ENCODE data around the gene ARHGEF17. TPM values are rescaled to one million over a fixed set of nuclear protein-coding genes. Genes with fewer than 3 reads are reported as not detected.

The ARHGEF17 gene
- total and polyA plus RNA-seq, 2 donors = 30.7 to 69.8 TPM

DNA sequence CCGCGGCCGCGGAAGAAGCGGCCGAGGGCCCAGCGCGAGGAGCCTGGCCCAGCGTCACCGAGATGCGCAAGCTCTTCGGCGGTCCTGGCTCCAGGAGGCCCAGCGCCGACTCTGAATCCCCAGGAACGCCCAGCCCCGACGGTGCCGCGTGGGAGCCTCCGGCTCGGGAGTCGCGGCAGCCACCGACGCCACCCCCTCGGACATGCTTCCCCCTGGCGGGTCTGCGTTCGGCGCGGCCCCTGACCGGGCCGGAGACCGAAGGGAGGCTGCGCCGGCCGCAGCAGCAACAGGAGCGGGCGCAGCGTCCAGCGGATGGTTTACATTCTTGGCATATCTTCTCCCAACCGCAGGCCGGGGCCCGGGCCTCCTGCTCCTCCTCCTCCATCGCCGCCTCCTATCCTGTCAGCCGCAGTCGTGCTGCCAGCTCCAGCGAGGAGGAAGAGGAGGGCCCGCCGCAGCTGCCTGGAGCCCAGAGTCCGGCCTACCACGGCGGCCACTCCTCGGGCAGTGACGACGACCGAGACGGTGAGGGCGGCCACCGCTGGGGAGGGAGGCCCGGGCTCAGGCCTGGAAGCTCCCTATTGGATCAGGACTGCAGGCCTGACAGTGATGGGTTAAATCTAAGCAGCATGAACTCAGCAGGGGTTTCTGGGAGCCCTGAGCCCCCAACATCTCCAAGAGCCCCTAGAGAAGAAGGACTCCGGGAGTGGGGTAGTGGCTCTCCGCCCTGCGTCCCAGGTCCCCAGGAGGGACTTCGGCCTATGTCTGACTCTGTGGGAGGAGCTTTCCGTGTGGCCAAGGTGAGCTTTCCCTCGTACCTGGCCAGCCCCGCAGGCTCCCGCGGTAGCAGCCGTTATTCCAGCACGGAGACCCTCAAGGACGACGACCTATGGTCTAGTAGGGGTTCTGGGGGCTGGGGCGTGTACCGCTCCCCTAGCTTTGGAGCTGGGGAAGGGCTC, 1.2 kb downstream of the ARHGEF17 start:
- DNase-seq (ENCODE audit: extremely low spot score) = no peak
- 4% methylated on average over 78 of the region's 78 CpGs for WGBS
- no peaks in the 10 kb centered on the region for H3K36me3 ChIP-seq (ENCODE audit: insufficient read depth)
- peak overlapping the region; percentile 82 for H3K27ac ChIP-seq (ENCODE audit: low read depth)
- H3K4me1 ChIP-seq (ENCODE audit: insufficient read depth) = peaks cover 2% of the 10 kb centered on the region
- peak overlapping the region; percentile 70 for H3K4me3 ChIP-seq (ENCODE audit: low read depth, low read length)

DNA sequence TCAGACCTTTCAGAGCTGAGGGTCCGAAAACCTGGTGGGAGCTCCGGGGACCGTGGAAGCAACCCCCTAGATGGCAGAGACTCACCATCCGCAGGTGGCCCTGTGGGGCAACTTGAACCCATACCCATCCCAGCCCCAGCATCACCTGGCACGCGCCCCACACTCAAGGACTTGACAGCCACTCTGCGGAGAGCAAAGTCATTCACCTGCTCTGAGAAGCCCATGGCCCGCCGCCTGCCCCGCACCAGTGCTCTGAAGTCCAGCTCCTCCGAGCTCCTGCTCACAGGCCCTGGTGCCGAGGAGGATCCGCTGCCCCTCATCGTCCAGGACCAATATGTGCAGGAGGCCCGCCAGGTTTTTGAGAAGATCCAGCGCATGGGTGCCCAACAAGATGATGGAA, 2.0 kb downstream of the ARHGEF17 start:
- 59% methylated on average over 16 of the region's 16 CpGs for WGBS
- Histone ChIP-seq H3K4me1 (ENCODE audit: insufficient read depth) (peaks cover 2% of the 10 kb centered on the region), H3K4me3 (ENCODE audit: low read depth, low read length) (peak overlapping the region; percentile 70), H3K36me3 (ENCODE audit: insufficient read depth) (no peaks in the 10 kb centered on the region), H3K27ac (ENCODE audit: low read depth) (no peak overlapping the region)
- DNase-seq (ENCODE audit: extremely low spot score) = no peak

DNA sequence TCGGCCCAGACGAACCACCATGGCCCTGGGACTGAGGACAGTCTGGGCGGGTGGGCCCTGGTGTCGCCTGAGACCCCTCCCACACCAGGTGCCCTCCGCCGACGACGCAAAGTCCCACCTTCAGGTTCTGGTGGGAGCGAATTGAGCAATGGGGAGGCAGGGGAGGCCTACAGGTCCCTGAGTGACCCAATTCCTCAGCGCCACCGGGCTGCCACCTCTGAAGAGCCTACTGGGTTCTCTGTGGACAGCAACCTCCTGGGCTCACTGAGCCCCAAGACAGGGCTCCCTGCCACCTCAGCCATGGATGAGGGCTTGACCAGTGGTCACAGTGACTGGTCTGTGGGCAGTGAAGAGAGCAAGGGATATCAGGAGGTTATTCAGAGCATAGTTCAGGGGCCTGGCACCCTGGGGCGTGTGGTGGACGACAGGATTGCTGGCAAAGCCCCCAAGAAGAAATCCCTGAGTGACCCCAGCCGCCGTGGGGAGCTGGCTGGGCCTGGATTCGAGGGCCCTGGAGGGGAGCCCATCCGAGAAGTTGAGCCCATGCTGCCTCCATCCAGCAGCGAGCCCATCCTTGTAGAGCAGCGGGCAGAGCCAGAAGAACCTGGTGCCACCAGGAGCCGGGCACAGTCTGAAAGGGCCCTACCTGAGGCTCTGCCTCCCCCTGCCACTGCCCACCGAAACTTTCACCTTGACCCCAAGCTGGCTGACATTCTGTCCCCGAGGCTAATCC, 2.8 kb downstream of the ARHGEF17 start:
- H3K4me1 ChIP-seq (ENCODE audit: insufficient read depth) = peaks cover 2% of the 10 kb centered on the region
- no peak for DNase-seq (ENCODE audit: extremely low spot score)
- H3K4me3 ChIP-seq (ENCODE audit: low read depth, low read length) = peak overlapping the region; percentile 70
- H3K36me3 ChIP-seq (ENCODE audit: insufficient read depth) = no peaks in the 10 kb centered on the region
- 55% methylated on average over 22 of the region's 22 CpGs for WGBS
- H3K27ac ChIP-seq (ENCODE audit: low read depth) = peak overlapping the region; percentile 11

DNA sequence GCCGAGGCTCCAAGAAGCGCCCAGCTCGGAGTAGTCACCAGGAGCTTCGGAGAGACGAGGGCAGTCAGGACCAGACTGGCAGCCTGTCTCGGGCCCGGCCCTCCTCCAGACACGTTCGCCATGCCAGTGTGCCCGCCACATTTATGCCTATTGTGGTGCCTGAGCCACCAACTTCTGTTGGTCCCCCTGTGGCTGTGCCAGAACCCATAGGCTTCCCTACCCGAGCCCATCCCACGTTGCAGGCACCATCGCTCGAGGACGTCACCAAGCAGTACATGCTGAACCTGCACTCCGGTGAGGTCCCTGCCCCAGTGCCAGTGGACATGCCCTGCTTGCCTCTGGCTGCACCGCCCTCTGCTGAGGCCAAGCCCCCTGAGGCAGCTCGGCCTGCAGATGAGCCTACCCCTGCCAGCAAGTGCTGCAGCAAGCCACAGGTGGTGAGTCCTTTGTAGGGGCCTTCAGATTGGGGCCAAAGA, 3.4 kb downstream of the ARHGEF17 start:
- Histone ChIP-seq H3K36me3 (ENCODE audit: insufficient read depth) (no peaks in the 10 kb centered on the region), H3K4me1 (ENCODE audit: insufficient read depth) (peaks cover 2% of the 10 kb centered on the region), H3K4me3 (ENCODE audit: low read depth, low read length) (peak overlapping the region; percentile 70), H3K27ac (ENCODE audit: low read depth) (peak overlapping the region; percentile 11)
- WGBS = 48% methylated on average over 18 of the region's 18 CpGs
- DNase-seq (ENCODE audit: extremely low spot score) = no peak

DNA sequence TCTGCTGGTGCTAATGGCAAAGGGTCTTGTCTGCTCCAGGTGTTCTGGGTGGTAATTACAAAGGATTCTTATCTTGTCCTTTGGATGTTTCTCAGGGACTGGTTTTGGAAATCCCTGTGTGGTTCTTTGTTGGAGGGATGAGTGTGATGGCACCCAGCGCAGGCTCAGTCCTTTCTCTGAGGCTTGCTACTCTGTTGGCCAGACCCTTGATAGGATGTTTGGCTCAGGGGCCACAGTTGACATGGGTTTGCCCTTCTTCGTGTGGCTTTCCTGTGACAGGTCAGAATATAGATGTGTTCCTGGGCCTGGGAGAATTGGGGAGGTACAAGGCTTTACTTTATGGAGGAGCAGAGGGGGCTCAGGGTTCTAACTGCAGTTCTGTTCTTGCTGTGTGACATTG, 4.0 kb downstream of the ARHGEF17 start:
- peak overlapping the region; percentile 70 for H3K4me3 ChIP-seq (ENCODE audit: low read depth, low read length)
- WGBS = 33% methylated on average over 2 of the region's 2 CpGs
- no peaks in the 10 kb centered on the region for H3K36me3 ChIP-seq (ENCODE audit: insufficient read depth)
- peaks cover 2% of the 10 kb centered on the region for H3K4me1 ChIP-seq (ENCODE audit: insufficient read depth)
- no peak for DNase-seq (ENCODE audit: extremely low spot score)
- no peak overlapping the region for H3K27ac ChIP-seq (ENCODE audit: low read depth)

DNA sequence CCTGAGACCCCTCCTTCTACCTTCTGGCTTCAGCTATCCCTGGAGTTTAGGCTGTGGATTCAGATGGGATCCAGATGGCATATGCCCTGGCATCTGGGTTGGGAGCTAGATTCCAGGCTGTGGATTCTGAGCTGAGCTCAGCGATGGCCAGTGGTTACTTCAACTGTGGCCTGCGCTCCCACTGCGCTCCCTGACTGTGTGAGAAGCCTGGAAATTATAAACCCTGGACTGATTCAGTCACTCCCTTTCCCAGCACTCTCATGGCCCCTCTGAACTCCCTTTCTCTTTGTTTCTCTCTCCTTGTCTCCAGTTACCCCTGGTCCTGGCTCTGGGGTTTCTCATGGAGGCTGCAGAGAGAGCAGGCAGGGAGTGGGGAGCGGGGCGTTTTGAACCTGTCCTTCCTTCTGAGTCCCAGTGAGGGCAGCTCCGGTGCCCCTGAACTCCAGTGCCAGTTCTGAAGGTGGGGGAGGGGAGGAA, 4.8 kb downstream of the ARHGEF17 start:
- WGBS = 37% methylated on average over 6 of the region's 6 CpGs
- H3K27ac ChIP-seq (ENCODE audit: low read depth) = no peak overlapping the region
- no peaks in the 10 kb centered on the region for H3K36me3 ChIP-seq (ENCODE audit: insufficient read depth)
- H3K4me3 ChIP-seq (ENCODE audit: low read depth, low read length) = peak overlapping the region; percentile 70
- DNase-seq (ENCODE audit: extremely low spot score) = no peak
- H3K4me1 ChIP-seq (ENCODE audit: insufficient read depth) = peaks cover 2% of the 10 kb centered on the region

DNA sequence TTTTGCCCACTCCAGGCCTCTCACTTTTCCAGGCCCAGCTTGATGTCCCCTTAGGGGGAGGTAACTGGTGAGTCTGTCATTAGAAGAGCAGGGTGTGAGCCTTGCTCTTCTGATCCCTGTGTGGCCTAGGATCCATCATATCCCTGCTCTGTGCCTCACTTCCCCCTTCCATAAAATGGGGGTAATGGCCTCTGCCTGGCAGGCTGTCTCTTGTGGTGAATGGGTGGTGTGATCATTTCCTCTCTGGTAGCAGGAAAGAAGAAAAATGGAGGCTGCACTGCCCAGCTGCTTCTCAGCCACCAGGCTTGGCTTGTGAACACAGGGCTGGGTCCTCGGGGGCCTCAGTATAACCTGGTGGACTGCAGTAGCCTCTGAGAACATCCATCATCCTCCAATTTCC, 5.6 kb downstream of the ARHGEF17 start:
- WGBS = 18% methylated on average over 1 of the region's 1 CpG
- DNase-seq (ENCODE audit: extremely low spot score) = no peak
- no peaks in the 10 kb centered on the region for H3K36me3 ChIP-seq (ENCODE audit: insufficient read depth)
- no peak overlapping the region for H3K4me3 ChIP-seq (ENCODE audit: low read depth, low read length)
- H3K4me1 ChIP-seq (ENCODE audit: insufficient read depth) = peaks cover 2% of the 10 kb centered on the region
- no peak overlapping the region for H3K27ac ChIP-seq (ENCODE audit: low read depth)

DNA sequence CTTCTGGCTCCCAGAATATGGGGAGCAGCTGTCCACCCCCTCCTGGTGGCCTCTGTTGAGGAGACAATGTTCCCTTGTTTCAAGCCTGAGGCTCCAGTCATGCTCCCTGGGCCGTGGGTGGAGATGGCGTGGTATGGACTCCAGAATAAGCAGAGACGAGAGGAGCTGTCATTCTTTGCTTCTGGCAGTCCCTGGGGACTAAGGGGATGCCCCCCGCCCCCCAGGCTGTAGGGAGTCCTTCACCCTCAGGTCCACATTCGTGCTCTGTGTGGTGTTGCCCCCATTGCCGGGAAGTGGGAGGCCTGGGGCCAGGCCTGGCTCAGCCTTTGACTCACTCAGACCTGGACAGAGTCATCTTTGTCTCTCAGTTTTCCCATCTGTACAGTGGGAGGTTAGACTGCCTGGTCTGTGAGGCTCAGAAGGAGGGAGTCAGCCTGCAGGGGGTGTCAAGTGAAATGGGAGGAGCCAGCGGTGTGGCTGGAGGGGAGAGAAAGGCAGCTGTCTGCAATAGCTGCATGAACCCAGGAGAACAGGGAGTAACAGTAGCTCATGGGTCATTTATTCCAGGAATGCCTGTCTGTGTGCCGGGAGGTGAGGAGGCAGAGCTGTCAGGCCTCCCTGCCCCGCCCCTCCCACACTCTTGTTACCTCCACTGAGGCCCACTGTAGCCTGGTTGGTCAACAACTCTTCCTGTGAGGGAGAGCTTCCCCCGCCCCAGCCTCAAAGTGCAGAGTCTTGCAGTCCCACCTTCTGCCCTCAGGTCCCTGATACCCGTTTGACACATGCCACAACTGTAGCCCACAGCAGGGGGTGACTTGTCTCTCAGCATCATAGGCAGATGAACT, 6.3 kb downstream of the ARHGEF17 start:
- Histone ChIP-seq H3K4me3 (ENCODE audit: low read depth, low read length) (no peak overlapping the region), H3K4me1 (ENCODE audit: insufficient read depth) (peaks cover 2% of the 10 kb centered on the region), H3K27ac (ENCODE audit: low read depth) (no peak overlapping the region), H3K36me3 (ENCODE audit: insufficient read depth) (no peaks in the 10 kb centered on the region)
- WGBS = 41% methylated on average over 11 of the region's 11 CpGs
- DNase-seq (ENCODE audit: extremely low spot score) = no peak

DNA sequence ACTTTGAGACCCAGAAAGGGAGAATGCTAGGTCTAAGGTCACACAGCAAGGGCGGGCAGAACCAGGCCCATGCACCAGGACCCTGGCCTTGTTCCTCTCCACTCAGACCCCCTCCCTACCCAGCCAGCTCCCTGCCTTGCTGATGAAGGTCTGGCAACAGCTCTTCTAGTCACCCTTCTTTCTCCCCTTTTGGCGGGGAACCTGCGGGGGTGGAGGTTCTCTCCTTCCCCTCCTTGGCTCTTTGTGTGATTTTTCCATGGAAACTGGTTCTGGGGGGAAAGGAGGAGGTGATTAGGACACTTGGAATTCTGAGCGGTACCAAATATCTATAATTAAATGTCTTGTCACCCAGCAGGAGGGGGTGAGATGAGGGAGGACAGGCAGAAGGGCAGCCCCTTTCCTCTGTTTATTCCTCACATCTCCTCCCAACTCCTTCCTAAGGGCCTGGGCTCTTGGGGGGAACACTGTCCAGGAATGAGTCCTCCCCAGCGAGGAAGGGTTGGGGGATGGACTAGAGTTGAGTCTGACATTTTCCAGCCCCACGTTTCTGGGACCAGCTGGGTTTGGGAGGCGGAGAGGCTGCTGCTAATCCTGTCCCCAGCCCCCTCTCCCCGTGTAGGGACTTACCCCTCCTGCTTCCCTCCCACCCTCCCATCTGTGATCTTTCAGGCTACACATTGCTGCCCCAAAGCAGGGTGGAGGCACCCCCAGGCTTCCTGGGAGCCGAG, 7.4 kb downstream of the ARHGEF17 start:
- WGBS = 25% methylated on average over 9 of the region's 9 CpGs
- Histone ChIP-seq H3K4me1 (ENCODE audit: insufficient read depth) (peaks cover 2% of the 10 kb centered on the region), H3K4me3 (ENCODE audit: low read depth, low read length) (no peak overlapping the region), H3K36me3 (ENCODE audit: insufficient read depth) (no peaks in the 10 kb centered on the region), H3K27ac (ENCODE audit: low read depth) (no peak overlapping the region)
- DNase-seq (ENCODE audit: extremely low spot score) = no peak

DNA sequence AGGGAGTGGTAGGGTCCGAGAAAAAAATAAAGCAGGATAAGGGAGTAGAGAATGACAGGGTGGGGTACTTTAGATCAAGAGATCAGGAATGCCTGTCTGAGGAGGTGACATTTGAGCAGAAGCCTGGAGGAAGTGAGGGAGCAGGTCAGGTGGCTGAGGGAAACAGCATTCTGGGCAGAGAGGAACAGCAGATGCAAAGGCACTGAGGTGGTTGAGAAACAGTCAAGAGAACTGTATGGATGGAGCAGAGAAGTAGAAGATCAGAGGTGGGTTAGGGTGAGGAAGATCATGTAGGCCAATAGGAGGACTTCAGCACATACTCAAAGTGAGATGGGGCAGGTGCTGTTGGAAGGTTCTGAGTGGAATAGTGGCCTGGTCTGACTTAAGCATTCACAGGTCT, 8.3 kb downstream of the ARHGEF17 start:
- DNase-seq (ENCODE audit: extremely low spot score) = no peak
- Histone ChIP-seq H3K36me3 (ENCODE audit: insufficient read depth) (no peaks in the 10 kb centered on the region), H3K4me3 (ENCODE audit: low read depth, low read length) (no peak overlapping the region), H3K27ac (ENCODE audit: low read depth) (no peak overlapping the region), H3K4me1 (ENCODE audit: insufficient read depth) (no peaks in the 10 kb centered on the region)
- WGBS = 49% methylated on average over 1 of the region's 1 CpG

DNA sequence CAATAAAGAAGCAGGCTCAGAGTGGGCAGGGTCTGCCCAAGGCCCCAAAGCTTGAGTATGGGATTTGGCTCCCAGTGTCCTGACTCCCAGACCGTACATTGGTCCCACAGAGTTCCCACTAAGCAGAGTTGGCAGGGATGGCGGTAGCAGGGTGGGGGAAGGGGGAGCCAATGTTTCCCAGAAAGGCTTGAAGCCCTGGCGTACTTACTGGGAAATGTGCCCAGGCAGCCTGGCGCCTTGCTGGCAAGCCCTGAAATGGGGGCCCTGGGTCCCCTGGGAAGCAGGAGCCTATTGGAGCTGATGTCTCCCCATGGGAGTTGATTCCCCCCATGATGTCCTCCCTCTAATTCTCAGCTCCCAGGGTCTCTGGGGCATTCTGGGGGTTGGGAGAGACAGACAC, 9.3 kb downstream of the ARHGEF17 start:
- DNase-seq (ENCODE audit: extremely low spot score) = no peak
- H3K4me1 ChIP-seq (ENCODE audit: insufficient read depth) = no peaks in the 10 kb centered on the region
- no peak overlapping the region for H3K4me3 ChIP-seq (ENCODE audit: low read depth, low read length)
- 43% methylated on average over 4 of the region's 4 CpGs for WGBS
- H3K27ac ChIP-seq (ENCODE audit: low read depth) = no peak overlapping the region
- no peaks in the 10 kb centered on the region for H3K36me3 ChIP-seq (ENCODE audit: insufficient read depth)

DNA sequence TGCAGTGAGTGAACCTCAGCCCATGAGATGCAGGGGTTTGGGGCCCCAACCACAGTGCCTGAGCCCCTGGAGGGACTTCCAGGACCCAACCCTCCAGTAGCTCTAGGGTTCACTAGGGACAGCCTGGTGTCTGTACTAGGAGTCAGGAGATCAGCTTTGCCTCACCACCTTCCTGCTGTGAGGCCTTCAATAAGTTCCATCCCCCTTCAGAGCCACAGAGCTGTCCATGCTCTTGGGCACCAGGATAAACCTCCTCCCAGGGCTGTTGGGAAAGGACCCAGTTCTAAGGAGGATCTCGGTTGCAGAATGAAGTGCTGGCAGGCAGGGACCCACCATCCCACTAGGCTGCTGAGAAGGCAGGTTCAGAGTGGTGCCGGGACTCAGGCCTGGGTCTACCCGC, 9.7 kb downstream of the ARHGEF17 start:
- Histone ChIP-seq H3K27ac (ENCODE audit: low read depth) (no peak overlapping the region), H3K4me3 (ENCODE audit: low read depth, low read length) (no peak overlapping the region), H3K36me3 (ENCODE audit: insufficient read depth) (no peaks in the 10 kb centered on the region), H3K4me1 (ENCODE audit: insufficient read depth) (no peaks in the 10 kb centered on the region)
- DNase-seq (ENCODE audit: extremely low spot score) = no peak
- 61% methylated on average over 3 of the region's 3 CpGs for WGBS
